ENCODE measurements around the gene TFEB. TPM values are rescaled to one million over a fixed set of nuclear protein-coding genes. Genes with fewer than 3 reads are reported as not detected.
A peak's percentile ranks its signal among the peaks of the same experiment; 100 is the strongest.

TFEB gene
- total and polyA plus RNA-seq, 2 of the 8 experiments (the other 6 are each of a cell fraction or from before 2014, with no cell fraction given) = 2.3 to 6.7 TPM

- CTCF ChIA-PET (ENCODE audit: partially characterized antibody) = interaction anchor here (1.0 to 14.1 kb wide), 6 partner anchors 7 to 324 kb away, joined by 3 to 181 read pairs (median 10); no protein-coding TSS in a partner anchor
- H2AFZ ChIP-seq (ENCODE audit: low read length) = no peak overlapping the region
- 82% methylated on average over 8 of the region's 8 CpGs; no CpG with 5 or more reads in 1 of the 2 experiments for WGBS, 2 experiments (ENCODE audit: extremely low coverage in 1 of 2, insufficient coverage in 1 of 2, insufficient read length in 1 of 2, insufficient replicate concordance in 2 of 2, low coverage in 1 of 2, low lambda C conversion rate in 2 of 2, missing lambda C conversion rate in 1 of 2)
- no peak overlapping the region for H4K5ac ChIP-seq (ENCODE audit: insufficient read length, low read depth, low read length)
- H3K9me3 ChIP-seq (ENCODE audit: insufficient read depth in 2 of 2, low read depth in 1 of 2, low read length in 1 of 2) = no peaks in the 10 kb centered on the region
- no peak overlapping the region for H4K91ac ChIP-seq (replicated peaks; ENCODE audit: insufficient read length, low read length)
- H3K79me2 ChIP-seq (ENCODE audit: control insufficient read depth in 1 of 2, insufficient read depth in 2 of 2, low read length in 2 of 2) = no peaks in the 10 kb centered on the region
- H3K4me3 ChIP-seq (ENCODE audit: extremely low read depth in 1 of 4, insufficient read depth in 2 of 4, low read depth in 3 of 4, low read length in 4 of 4) = no peak overlapping the region
- no peaks in the 10 kb centered on the region for H3K36me3 ChIP-seq (ENCODE audit: control insufficient read depth in 2 of 4, insufficient read depth in 4 of 4, low read length in 3 of 4)
- no peaks in the 10 kb centered on the region for H3K27me3 ChIP-seq (replicated peaks in 1 of 4; ENCODE audit: control insufficient read depth in 3 of 4, extremely low read depth in 1 of 4, insufficient read depth in 3 of 4, low read length in 3 of 4)
- no peak overlapping the region for H3K27ac ChIP-seq (ENCODE audit: low read depth, low read length)
- POLR2A ChIA-PET (ENCODE audit: partially characterized antibody) = no interaction called here
- no peak overlapping the region for H3K4me2 ChIP-seq (ENCODE audit: insufficient read depth in 1 of 2, low read depth in 2 of 2, low read length in 2 of 2)
- H4K8ac ChIP-seq (ENCODE audit: extremely low read depth, insufficient read depth, low read length) = no peak overlapping the region
- H2BK12ac ChIP-seq (ENCODE audit: low read depth, low read length) = no peak overlapping the region
- no peak for FAIRE-seq
- no peak overlapping the region for H3K23ac ChIP-seq (ENCODE audit: insufficient read length)
- TF ChIP-seq CTBP2 (IDR thresholded peaks at IDR 0.05; ENCODE audit: borderline replicate concordance, insufficient read depth, insufficient read length, low read length) = no peak
- TF ChIP-seq SP2 (IDR thresholded peaks at IDR 0.05; ENCODE audit: low read length) = no peak
- peak; percentile 81; the same call in 1 of the 2 replicates for TF ChIP-seq KDM1A (IDR thresholded peaks at IDR 0.05; ENCODE audit: borderline replicate concordance, low read length)
- no peak for TF ChIP-seq CEBPB (IDR thresholded peaks at IDR 0.05; ENCODE audit: low read depth, low read length)
- TF ChIP-seq FOSL1 (IDR thresholded peaks at IDR 0.05; ENCODE audit: insufficient read depth, low read depth, low read length) = no peak
- no peak for TF ChIP-seq CREB1 (IDR thresholded peaks at IDR 0.05)
- no peak overlapping the region for H3K56ac ChIP-seq (replicated peaks; ENCODE audit: insufficient read length, low read depth, low read length)
- no peak overlapping the region for H2BK20ac ChIP-seq (ENCODE audit: low read length)
- H4K20me1 ChIP-seq (replicated peaks in 1 of 2; ENCODE audit: control insufficient read depth in 1 of 2, insufficient read depth in 2 of 2, low read length in 2 of 2) = no peaks in the 10 kb centered on the region
- H2BK120ac ChIP-seq (replicated peaks; ENCODE audit: low read depth, low read length) = no peak overlapping the region
- H3K23me2 ChIP-seq (ENCODE audit: low read depth, low read length) = no peaks in the 10 kb centered on the region
- no peak overlapping the region for H3K4ac ChIP-seq (replicated peaks; ENCODE audit: insufficient read length, low read depth, low read length)
- peaks cover 5 to 16% (median 6%) of the 10 kb centered on the region in 4 experiments; a peak in 6 of 7 replicates for H3K4me1 ChIP-seq (replicated peaks in 1 of 4; ENCODE audit: control insufficient read depth in 3 of 4, insufficient read depth in 4 of 4, low read length in 3 of 4)
- H2BK15ac ChIP-seq (ENCODE audit: low read length) = peak overlapping the region; percentile 61; the same call in 1 of the 2 replicates
- H2AK5ac ChIP-seq (ENCODE audit: low read depth, low read length) = no peak overlapping the region
- no peak overlapping the region for H3K14ac ChIP-seq (ENCODE audit: insufficient read length)
- no peak for DNase-seq (ENCODE audit: low read depth in 1 of 2, low spot score in 2 of 2)
- no peak overlapping the region for H3K9ac ChIP-seq (replicated peaks in 1 of 4; ENCODE audit: extremely low read depth in 1 of 4, low read depth in 3 of 4, low read length in 3 of 4)
- 0 out of 2 replicates have a peak overlapping the region, but pooled peaks have one; percentile 39 for H2BK5ac ChIP-seq (ENCODE audit: low read depth, low read length)
- no peak overlapping the region for H3K18ac ChIP-seq (ENCODE audit: extremely low read depth, low read length)
- no peaks in the 10 kb centered on the region for H3K79me1 ChIP-seq (ENCODE audit: low read depth, low read length)
These were observed 43.9 kb downstream of the TFEB start for GRCh38 chr6:41691426-41692079.
